Left ventricle myocardium inferior (tissue), 1 donor: ENCODE data around the gene USP21. TPM values are rescaled to one million over a fixed set of nuclear protein-coding genes. Genes with fewer than 3 reads are reported as not detected.

Experiments used
- DNase-seq: peaks from one replicate; pipeline ENCODE4 v3.0.0-alpha.2; 2020
- H3K27ac ChIP-seq: fragments of 200-600 bp; replicated peaks from 2 replicates; pipeline ENCODE4 v1.8.0; 2021
- H3K27me3 ChIP-seq: fragments of 200-600 bp; 2 replicates; pipeline ENCODE4 v1.8.0; 2021; ENCODE audit warnings: low read depth
- H3K36me3 ChIP-seq: fragments of 200-600 bp; 2 replicates; pipeline ENCODE4 v1.8.0; 2021
- H3K4me1 ChIP-seq: fragments of 200-600 bp; 2 replicates; pipeline ENCODE4 v1.8.0; 2021
- H3K4me3 ChIP-seq: fragments of 200-600 bp; 2 replicates; pipeline ENCODE4 v1.8.0; 2021; ENCODE audit warnings: mild to moderate bottlenecking, moderate library complexity
- H3K9me3 ChIP-seq: fragments of 200-600 bp; replicated peaks from 2 replicates; pipeline ENCODE4 v1.8.0; 2021
- CTCF ChIP-seq: fragments of 200-600 bp; IDR thresholded peaks from 2 replicates; pipeline ENCODE4 v1.8.0; 2021; ENCODE audit warnings: antibody characterized with exemption, mild to moderate bottlenecking, borderline replicate concordance
- intact Hi-C: fragments of 100-400 bp; cut with micrococcal nuclease; formaldehyde crosslinking; loops from one replicate; pipeline ENCODE4 v1.11.0; 2022
- total RNA-seq: library from RNA; stranded (reverse); fragmentation: NEBNext Ultra II Directional; extraction: Animal tissue kit (Norgen Biotek cat#: 25700); gene quantifications from one replicate; pipeline ENCODE4 v1.2.1, GENCODE V29; 2021
- donor health status: DM: no; HTN: yes; CAD: no; lungs with severe emphysema.

The USP21 gene
- total RNA-seq, 1 donor from 2014 or later, result 20.0 TPM

- H3K36me3 ChIP-seq, result peaks cover 34% of the 10 kb centered on the region
- peak; percentile 92 for DNase-seq
- no peaks in the 10 kb centered on the region for H3K27me3 ChIP-seq
- H3K4me3 ChIP-seq, result peak within 1 kb of the TSS; percentile 85
- no peaks in the 10 kb centered on the region for H3K9me3 ChIP-seq
- H3K4me1 ChIP-seq, result peaks cover 47% of the 10 kb centered on the region
- H3K27ac ChIP-seq, result peak within 1 kb of the TSS; percentile 91
- peak; percentile 28 for TF ChIP-seq CTCF
- intact Hi-C loops, result no loop called here
Observed at GRCh38 chr1:161177112-161177935, 18.0 kb downstream of the USP21 start, which contains the start of gene B4GALT3. B4GALT3 (minus strand) TSS chr1:161177507; CDS start chr1:161176060, 1,447 bp downstream.

- no peak for TF ChIP-seq CTCF
- H3K36me3 ChIP-seq, result peaks cover 28% of the 10 kb centered on the region
- peak overlapping the region; percentile 85 for H3K4me3 ChIP-seq
- no peak for DNase-seq
- no peaks in the 10 kb centered on the region for H3K9me3 ChIP-seq
- no peaks in the 10 kb centered on the region for H3K27me3 ChIP-seq
- intact Hi-C loops, result no loop called here
- H3K27ac ChIP-seq, result peak overlapping the region; percentile 91
- peaks cover 44% of the 10 kb centered on the region for H3K4me1 ChIP-seq
Observed at GRCh38 chr1:161177936-161178244, 18.6 kb downstream of the USP21 start.

GRCh38 chr1:161179698-161180097 is 20.4 kb downstream of the USP21 start:
- H3K27ac ChIP-seq, result no peak overlapping the region
- no peak for TF ChIP-seq CTCF
- no peak for DNase-seq
- intact Hi-C loops, result no loop called here
- H3K36me3 ChIP-seq, result peaks cover 10% of the 10 kb centered on the region
- H3K27me3 ChIP-seq, result no peaks in the 10 kb centered on the region
- no peak overlapping the region for H3K4me3 ChIP-seq
- H3K4me1 ChIP-seq, result peaks cover 44% of the 10 kb centered on the region
- no peaks in the 10 kb centered on the region for H3K9me3 ChIP-seq

- no peak for DNase-seq
- peaks cover 3% of the 10 kb centered on the region for H3K36me3 ChIP-seq
- peaks cover 53% of the 10 kb centered on the region for H3K4me1 ChIP-seq
- no peak overlapping the region for H3K27ac ChIP-seq
- TF ChIP-seq CTCF, result peak; percentile 41
- intact Hi-C loops, result no loop called here
- no peak overlapping the region for H3K4me3 ChIP-seq
- no peaks in the 10 kb centered on the region for H3K27me3 ChIP-seq
- no peaks in the 10 kb centered on the region for H3K9me3 ChIP-seq
Observed at GRCh38 chr1:161180639-161181038, 21.3 kb downstream of the USP21 start.

- intact Hi-C loops, result no loop called here
- DNase-seq, result no peak
- Histone ChIP-seq H3K27ac (no peak overlapping the region), H3K36me3 (no peaks in the 10 kb centered on the region), H3K4me1 (peaks cover 50% of the 10 kb centered on the region), H3K9me3 (no peaks in the 10 kb centered on the region), H3K4me3 (no peak overlapping the region), H3K27me3 (no peaks in the 10 kb centered on the region)
- TF ChIP-seq CTCF, result no peak
Observed at GRCh38 chr1:161182214-161182613, 22.9 kb downstream of the USP21 start.
